Measurements from ENCODE around the gene DCP1B. TPM values are rescaled to one million over a fixed set of nuclear protein-coding genes. Genes with fewer than 3 reads are reported as not detected.

DCP1B gene
- total RNA-seq, 2 donors from 2014 or later, result 9.6 to 10.8 TPM

DNA sequence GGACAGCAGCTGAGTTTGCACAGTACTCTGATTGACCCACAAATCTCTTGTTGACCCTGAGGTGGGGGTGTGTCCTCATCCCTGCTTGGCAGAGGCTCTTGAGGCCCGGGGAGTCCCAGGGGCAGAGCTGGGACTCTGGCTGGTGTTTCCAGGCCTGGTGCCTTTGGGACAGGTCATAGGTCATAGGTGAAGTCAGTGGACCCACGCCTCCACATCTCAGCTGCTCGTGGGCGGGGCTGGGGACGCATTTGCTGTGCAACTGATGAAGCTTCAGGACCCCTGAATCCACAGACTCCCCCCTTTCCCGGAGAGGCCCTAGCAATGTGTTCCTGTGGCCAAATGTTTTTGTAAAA is 85.4 kb downstream of the DCP1B start:
- peak overlapping the region; percentile 16 for H3K4me3 ChIP-seq
- no peak overlapping the region for H3K27ac ChIP-seq

DNA sequence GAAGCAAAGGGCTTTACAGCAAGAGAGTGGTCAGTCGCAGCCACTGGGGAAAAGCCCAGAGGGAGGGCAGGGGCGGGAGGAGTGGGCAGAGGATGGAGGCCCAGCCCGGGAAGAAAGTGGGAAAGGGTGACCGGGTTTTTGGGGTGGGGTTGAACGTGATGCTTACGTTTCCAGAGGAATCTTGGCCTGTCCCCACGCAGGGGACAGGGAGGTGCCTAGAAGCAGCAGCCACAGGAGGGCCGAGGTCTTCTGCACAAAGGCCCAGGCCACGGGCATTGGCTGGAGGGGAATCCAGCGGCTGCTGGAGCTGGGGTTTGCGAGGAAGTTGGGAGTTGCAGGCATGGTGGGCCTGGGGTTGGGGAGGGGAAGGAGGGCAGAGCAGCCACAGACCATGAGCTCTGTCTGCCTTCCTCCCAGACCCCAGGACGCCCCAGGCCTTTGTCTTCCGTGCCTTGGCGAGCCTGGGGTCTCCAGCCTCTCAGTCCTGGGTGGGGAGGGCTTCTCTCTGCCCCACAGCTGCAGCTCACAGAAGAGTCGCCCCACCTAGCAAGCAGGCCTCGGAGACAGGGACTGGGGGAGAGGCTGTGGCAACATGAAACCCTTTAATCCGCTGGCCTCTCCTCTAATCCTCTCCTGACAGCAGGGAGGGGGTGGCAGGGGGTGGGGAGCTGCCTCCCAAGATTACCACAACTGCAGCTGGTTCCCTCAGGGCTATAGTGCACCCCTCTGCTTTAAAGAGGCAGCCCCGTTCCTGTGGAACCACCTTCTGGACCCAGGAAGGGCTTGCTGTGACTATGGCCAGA is 86.0 kb downstream of the DCP1B start, which contains the start of gene CACNA2D4:
Gene CACNA2D4, minus strand, starts transcription at position 572 of the 803 bp plus-strand sequence. Its CDS starts 179 bp downstream, at position 393.
- no peaks in the 10 kb centered on the region for H3K27me3 ChIP-seq
- no peaks in the 10 kb centered on the region for H3K36me3 ChIP-seq
- TF ChIP-seq, protein P1, sequence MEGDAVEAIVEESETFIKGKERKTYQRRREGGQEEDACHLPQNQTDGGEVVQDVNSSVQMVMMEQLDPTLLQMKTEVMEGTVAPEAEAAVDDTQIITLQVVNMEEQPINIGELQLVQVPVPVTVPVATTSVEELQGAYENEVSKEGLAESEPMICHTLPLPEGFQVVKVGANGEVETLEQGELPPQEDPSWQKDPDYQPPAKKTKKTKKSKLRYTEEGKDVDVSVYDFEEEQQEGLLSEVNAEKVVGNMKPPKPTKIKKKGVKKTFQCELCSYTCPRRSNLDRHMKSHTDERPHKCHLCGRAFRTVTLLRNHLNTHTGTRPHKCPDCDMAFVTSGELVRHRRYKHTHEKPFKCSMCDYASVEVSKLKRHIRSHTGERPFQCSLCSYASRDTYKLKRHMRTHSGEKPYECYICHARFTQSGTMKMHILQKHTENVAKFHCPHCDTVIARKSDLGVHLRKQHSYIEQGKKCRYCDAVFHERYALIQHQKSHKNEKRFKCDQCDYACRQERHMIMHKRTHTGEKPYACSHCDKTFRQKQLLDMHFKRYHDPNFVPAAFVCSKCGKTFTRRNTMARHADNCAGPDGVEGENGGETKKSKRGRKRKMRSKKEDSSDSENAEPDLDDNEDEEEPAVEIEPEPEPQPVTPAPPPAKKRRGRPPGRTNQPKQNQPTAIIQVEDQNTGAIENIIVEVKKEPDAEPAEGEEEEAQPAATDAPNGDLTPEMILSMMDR (IDR thresholded peaks at IDR 0.05), result no peak
- H3K9ac ChIP-seq (ENCODE audit: low read depth in 2 of 2, low read length in 2 of 2), result peak within 1 kb of the TSS in 1 of 2 donors; percentile 57
- H3K4me1 ChIP-seq, result no peaks in the 10 kb centered on the region
- DNase-seq, result peak; percentile 15
- H3K27ac ChIP-seq, result peak within 1 kb of the TSS; percentile 40
- peak within 1 kb of the TSS; percentile 16 for H3K4me3 ChIP-seq
- H3K9me3 ChIP-seq, result no peaks in the 10 kb centered on the region
- intact Hi-C loops (cut with DNase I), result loop anchor here (5.0 kb wide), 1 partner anchor 96 kb away; the partner anchor contains the start of gene LRTM2

More for the DNA sequence above, 85.4 kb downstream of the DCP1B start:
- intact Hi-C loops (cut with DNase I), result loop anchor here (5.0 kb wide), 1 partner anchor 97 kb away; the partner anchor contains the start of gene LRTM2
- peak; percentile 16 for DNase-seq
- H3K4me1 ChIP-seq, result no peaks in the 10 kb centered on the region
- no peaks in the 10 kb centered on the region for H3K36me3 ChIP-seq
- TF ChIP-seq, protein P1 (IDR thresholded peaks at IDR 0.05), result no peak
- no peaks in the 10 kb centered on the region for H3K27me3 ChIP-seq
- H3K9ac ChIP-seq (ENCODE audit: low read depth in 2 of 2, low read length in 2 of 2), result no peak overlapping the region
- no peaks in the 10 kb centered on the region for H3K9me3 ChIP-seq

DNA sequence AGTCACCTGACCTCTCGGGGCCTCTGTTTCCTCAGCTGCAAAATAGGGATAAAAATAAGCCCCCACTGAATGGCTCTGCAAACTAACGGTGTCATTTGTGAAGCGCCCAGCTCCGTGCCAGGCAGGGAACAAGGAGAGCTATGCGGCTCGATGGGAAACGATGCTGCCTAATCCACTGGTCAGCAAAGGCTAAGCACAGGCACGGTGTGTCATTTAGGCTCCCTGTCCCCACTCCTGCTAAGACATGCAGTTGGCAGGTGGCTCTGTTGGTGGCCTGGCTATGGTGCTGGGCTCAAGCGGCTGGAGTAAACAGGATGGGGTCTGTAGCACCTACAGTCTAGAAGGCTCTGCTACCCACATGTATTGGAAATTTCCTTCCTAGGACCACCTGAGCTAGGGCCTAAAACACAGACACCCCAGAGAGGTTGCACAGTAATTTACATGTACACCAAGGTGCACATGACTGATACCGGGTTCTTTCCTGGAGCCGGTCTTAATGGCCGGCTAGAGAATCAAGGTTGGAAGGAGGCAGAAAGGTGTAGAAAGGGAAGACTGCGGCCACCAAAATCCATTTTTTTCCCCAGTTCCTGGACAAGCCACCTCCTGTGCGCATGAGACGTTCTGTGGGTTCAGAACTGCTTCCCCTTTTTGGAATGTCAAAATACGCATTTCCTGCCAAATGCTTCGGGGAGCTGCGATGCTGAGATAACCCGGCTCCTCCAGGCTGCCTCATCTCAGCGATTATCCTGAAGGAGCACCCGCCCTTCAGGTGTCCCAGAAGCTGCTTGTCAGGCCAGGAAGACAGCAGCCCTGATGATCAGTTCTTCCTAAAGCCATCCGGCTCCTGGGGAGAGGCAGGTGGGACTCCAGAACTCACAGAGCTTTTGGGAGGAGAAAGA is 86.8 kb downstream of the DCP1B start:
- TF ChIP-seq, protein P1 (IDR thresholded peaks at IDR 0.05), result no peak
- peak overlapping the region; percentile 16 for H3K4me3 ChIP-seq
- H3K36me3 ChIP-seq, result no peaks in the 10 kb centered on the region
- no peaks in the 10 kb centered on the region for H3K27me3 ChIP-seq
- no peaks in the 10 kb centered on the region for H3K4me1 ChIP-seq
- peak; percentile 20 for DNase-seq
- no peak overlapping the region for H3K9ac ChIP-seq (ENCODE audit: low read depth in 2 of 2, low read length in 2 of 2)
- no peaks in the 10 kb centered on the region for H3K9me3 ChIP-seq
- peak overlapping the region; percentile 40 for H3K27ac ChIP-seq
- intact Hi-C loops (cut with DNase I), result loop anchor here (5.0 kb wide), 1 partner anchor 95 kb away; the partner anchor contains the start of gene LRTM2

DNA sequence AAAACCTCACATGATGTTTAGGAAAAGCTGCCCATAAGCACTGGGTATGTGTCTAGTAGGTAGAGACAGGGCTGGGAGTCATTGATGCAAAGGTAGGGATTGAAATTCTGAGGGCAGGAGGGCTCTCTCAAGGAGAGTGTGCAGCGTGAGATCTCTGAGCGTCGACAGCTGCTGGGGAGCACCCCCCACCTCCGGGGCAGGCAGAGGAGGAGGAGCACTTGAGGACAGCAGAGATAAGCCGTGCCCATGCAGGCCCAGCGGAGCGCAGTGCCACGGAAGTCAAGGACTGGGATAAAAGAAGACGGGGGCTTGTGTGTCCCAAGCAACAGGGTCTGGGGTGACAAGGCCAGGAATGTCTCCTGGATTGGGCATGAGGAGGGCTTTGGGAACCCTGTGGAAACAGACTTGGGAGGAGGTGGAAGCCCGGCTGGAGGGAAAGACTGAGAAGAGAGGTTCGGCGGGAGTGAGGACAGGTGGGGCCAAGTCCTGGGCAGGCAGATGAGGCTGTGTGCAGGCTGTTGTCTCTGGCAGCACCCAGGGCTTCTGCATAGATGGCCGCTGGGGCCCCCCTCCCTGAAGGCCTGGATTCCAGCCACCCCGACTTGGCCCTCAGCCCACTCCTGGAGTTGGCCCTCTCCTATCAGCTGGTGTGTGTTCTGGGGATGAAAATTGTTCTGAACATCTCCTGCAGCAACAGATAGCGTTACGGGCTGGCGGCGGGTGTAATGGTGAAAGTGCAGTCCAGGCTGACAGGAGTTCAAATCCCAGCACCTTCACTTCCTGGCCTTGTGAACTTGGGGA is 87.7 kb downstream of the DCP1B start:
- no peaks in the 10 kb centered on the region for H3K9me3 ChIP-seq
- intact Hi-C loops (cut with DNase I), result loop anchor here (5.0 kb wide), 1 partner anchor 94 kb away; the partner anchor contains the start of gene LRTM2
- no peak overlapping the region for H3K4me3 ChIP-seq
- no peak overlapping the region for H3K9ac ChIP-seq (ENCODE audit: low read depth in 2 of 2, low read length in 2 of 2)
- no peak overlapping the region for H3K27ac ChIP-seq
- H3K36me3 ChIP-seq, result no peaks in the 10 kb centered on the region
- H3K4me1 ChIP-seq, result no peaks in the 10 kb centered on the region
- TF ChIP-seq, protein P1 (IDR thresholded peaks at IDR 0.05), result no peak
- peak; percentile 21 for DNase-seq
- H3K27me3 ChIP-seq, result no peaks in the 10 kb centered on the region
